GM19372 (cell line): Measurements from ENCODE around the gene EPHB1.

Source experiments
- ATAC-seq: cut with Tn5 transposase; IDR thresholded peaks from one replicate; pipeline ENCODE4 v1.9.1; 2021; ENCODE audit warnings: mild to moderate bottlenecking, low read depth, moderate library complexity; ENCODE audit not compliant: unreplicated experiment

Gene EPHB1

DNA sequence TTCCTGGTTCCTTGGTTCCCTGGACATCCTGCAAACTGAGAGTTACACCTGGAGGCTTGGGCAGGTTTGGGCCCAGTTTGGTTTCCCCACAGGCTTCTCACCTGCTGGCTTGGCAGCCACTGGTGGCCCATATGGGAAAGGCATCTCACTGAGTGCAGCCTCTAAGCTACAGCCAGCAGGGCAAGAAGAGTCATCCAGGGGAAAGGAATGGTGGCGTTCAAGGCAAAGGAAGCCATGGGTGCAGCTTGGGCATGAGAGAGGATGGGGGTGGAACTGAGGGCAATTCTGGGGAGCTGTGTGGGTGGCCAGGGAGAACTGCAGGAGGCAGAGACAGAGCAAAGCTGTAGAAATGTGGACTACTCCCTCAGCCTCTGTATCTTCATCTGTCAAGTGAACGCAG, 106.4 kb downstream of the EPHB1 start:
- ATAC-seq, result no peak

- peak; percentile 16 for ATAC-seq
Observed at GRCh38 chr3:134903837-134904236, 108.8 kb downstream of the EPHB1 start.

DNA sequence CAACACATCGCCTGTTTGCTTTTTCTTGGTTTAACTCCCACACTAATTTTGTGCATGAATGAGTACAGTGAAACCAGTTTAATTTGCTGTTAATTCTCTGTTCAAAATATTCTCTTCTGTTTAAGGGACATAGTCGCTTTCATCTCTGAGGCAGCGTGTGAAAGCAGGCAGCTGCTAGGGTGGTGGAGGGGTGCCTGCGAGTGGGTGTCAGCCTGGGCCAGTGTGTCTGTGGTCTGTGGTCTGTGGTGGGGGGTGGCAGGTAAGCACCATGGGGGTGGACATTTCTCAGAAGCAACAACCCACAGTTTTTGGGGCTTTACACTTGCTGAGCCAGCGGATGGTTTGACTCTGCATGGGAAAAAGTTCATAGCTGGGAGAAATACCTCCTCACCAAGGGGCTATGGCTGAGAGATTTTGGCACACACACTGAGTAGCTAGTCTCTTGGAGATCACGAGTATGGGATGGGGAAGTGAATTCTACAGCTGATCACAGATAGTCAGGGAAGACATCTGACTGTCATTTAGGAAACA, 109.2 kb downstream of the EPHB1 start:
- ATAC-seq, result peak; percentile 97

DNA sequence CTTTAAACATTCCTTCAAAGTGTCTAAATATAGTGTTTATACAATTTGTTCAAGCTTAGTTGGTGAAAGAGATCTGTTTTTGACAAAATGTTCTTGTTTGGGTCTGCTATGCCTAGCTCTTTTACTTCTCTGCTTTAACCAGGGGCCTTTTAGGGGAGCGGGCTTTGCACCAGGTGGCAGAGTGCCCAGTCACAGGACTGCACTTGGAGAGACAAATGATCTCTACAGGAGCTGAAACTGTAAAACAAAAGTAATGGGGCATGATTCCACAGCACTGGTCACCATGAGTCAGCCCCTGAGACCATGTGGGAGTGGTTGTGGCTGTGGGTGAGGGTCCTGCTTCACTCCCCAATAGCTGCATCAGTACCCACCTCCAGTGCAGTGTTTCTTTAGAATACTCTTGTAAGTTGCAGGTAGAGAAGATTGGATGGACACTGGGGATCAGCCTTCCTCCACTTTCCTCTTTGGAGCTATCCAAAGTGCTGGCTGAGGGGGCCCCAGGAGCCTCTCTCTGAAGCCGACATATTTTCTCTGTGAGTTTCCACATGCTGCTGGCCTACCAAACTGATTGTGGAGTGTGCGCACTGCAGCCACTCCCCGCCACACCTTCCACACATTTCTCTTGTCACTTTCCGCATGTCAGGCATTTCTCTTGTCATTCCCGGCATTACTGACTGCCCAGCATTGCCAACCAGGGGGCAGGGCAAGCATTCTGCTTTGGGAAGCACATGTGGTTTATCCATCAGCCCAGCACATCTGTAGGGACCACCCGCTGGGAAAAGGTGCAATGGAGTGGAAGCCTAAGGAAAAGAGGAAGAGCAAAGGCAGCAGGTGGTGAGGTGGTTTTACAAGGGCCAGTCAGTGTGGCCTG, 110.0 kb downstream of the EPHB1 start:
- ATAC-seq, result peak; percentile 2

GRCh38 chr3:134905647-134905935, 110.5 kb downstream of the EPHB1 start:
- no peak for ATAC-seq

GRCh38 chr3:134908271-134908670, 113.2 kb downstream of the EPHB1 start:
- ATAC-seq, result no peak

DNA sequence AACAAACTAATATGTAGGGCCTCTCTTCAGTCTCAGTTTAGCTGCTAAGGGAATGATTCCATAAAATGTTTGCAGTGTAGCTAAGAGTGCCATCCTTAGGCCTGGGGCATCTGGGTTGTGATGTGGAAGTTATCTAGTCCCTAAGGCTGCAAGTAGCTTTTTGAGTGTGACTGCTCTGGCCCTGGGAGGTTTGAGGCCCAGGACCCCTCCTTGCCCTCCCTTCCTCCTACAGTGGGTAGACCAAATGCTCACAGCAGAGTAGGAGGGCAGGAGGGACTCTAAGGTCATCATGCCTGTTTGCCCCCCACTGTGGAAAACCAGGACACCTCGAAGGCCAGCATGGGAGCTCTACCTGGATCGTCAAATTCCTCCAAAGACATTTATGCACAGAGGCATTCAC, 115.0 kb downstream of the EPHB1 start:
- no peak for ATAC-seq

DNA sequence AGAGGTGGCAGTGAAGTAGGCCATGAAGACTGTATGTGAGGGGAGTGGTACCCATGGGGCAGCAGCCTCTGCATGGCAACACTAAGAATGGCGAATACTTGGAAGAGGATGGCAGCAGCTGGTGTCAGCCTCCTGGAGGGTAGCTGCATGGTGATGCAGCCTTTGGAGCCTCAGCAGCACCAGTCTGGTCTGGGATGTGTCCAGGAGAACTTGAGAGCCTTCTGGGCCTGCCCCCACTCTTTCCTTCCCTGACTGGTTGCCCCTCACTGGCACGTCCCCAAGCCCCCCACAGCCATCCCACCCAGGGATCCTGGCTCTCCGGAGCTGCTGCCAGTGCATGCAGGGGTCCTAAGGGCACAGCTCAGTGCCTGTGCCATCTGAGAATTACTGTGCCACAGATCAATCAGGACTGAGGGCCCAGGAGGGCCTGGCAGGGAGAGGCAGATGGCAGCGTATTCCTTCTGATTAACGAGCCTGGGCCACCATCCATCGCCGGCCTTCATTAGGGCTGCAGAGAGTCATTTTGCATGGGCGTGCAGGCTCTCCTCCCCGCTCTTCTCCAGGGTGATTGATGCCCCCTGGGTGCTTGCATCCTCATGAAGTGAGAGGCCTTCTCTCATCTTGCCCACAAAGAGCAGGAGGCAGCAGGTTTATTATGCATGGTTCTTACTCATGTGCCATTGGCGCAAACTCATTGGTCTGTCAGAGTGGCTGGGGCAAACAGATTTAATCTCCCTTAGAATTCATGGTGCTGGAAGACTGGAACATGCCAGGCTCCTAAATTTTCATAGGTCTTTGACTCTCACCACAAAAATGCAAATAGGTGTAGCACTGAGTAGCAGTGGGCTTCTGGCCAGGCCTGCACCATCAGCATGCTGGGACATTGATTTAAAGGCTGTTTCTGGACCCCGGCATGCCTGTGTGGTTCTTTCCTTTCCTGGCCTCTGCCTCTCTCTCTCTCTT, 116.8 kb downstream of the EPHB1 start:
- ATAC-seq, result no peak

DNA sequence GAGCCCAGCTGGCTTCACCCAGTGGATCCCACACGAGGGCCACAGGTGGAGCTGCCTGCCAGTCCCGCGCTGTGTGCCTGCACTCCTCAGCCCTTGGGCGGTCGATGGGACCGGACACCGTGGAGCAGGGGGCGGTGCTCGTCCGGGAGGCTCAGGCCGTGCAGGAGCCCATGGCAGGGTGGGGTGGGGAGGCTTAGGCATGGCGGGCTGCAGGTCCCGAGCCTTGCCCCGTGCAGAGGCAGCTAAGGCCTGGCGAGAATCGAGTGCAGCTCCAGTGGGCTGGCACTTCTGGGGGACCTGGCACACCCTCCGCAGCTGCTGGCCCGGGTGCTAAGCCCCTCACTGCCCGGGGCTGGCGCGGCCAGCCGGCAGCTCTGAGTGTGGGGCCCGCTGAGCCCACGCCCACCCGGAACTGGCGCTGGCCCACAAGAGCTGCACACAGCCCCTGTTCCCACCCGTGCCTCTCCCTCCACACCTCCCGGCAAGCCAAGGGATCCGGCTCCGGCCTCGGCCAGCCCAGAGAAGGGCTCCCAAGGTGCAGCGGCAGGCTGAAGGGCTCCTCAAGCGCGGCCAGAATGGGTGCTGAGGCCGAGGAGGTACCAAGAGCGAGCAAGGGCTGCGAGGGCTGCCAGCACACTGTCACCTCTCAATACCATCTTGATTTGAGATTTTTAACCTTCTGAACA, 121.4 kb downstream of the EPHB1 start:
- ATAC-seq, result no peak

- ATAC-seq, result no peak
Observed at GRCh38 chr3:134917631-134918030, 122.6 kb downstream of the EPHB1 start.

DNA sequence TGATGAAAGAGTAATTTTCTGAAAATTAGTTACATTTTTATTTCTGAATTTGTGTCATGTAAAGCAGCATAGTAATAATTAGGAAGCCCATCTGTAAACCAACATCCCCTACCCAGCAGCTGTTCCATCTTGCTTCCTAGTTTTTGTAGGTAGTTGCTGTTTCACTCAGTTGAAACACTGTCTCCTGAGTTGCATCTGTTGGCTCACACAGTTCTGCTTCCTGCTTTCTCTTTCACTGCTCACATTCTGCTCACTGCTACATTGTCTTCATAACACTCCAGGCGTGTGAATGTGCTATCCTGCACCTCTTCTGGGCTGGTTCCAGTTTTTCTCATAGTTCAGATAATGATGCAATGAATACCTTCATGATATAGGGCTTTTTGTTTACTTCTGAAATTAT, 123.4 kb downstream of the EPHB1 start:
- ATAC-seq, result peak; percentile 91

- ATAC-seq, result no peak
Observed at GRCh38 chr3:134922101-134922500, 127.0 kb downstream of the EPHB1 start.

DNA sequence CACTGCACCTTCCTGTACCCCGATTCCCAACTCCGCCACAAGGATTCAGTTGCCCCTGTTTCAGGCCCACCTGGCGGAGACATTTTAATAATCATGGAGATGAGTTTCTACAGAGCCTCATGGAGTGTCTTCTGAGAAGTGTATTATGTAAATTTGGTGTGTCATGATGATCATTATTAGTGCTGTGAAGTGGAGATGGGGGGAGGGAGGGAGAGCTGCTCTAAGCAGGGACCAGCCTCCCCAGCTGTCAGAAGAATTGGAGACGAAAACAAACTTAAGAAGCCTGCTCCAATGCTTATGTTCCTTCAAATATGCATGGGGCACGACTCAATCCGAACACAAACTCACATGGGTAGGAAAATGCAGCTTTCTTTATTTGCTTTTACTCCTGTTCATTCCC, 127.8 kb downstream of the EPHB1 start:
- no peak for ATAC-seq

GRCh38 chr3:134923286-134923685, 128.2 kb downstream of the EPHB1 start:
- no peak for ATAC-seq

DNA sequence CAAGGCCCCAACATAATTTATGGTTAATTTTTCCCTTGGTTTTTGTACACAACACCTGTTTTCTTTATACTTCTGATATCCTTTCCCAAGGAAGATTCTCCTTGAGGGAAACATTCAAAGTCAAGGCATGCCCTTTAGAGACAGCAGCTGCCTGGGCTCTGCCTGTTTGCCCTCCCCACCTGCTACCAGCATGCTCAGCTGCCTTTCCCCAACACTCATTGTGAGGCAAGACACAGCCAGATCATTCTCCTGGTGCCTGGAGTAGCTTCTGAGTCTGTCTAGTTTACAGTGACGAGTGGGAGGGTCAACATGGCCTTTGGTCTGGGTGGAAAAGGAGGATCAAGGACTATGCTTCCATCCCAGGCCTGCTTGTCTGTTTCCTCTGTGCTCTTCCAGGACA, 132.5 kb downstream of the EPHB1 start:
- no peak for ATAC-seq

DNA sequence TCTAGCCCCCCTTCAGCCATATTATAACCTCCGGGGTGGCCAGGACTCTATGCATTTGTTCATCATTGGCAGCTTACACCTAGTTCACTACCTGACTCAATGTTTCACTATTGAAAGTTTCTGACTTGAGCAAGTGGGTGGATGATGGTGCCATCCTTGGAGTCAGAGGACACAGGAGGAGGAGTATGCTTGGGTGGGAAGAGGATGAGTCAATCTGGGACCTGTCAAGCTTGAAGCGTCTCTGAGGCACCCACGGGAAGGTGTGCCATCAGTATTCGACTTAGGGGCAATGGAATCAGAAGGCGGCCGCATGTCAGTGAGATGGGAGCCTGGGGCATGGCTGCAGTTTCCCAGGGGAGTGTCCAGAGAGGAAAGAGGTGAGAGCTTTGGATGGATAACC, 133.3 kb downstream of the EPHB1 start:
- no peak for ATAC-seq

DNA sequence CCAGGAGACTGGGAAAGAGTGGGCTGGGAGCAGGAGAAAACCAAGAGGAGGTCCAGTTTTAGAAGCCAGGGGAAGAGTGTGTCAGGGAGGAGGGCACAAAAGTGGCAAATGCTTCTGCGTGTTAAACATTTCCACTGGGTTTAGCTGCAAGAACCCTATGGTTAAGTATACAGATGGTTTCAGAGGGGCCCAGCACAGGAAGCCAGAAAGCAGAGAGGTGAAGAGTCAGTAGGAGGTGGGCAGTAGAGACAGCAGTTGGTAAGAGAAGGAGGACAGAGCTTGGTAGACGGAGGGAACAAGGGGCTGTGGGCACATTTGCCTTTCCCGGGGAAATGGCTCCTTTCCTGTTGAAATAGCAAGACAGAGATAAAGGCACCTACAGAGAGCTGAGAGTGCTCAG, 133.8 kb downstream of the EPHB1 start:
- no peak for ATAC-seq

GRCh38 chr3:134929976-134930375, 134.9 kb downstream of the EPHB1 start:
- no peak for ATAC-seq

GRCh38 chr3:134931045-134931785, 136.2 kb downstream of the EPHB1 start:
- ATAC-seq, result no peak

GRCh38 chr3:134932035-134932434, 137.0 kb downstream of the EPHB1 start:
- ATAC-seq, result no peak
